A549 treated with AZD9567 at 1 μM for 4 hours (cell line): ENCODE data around the gene CIT. TPM values are rescaled to one million over a fixed set of nuclear protein-coding genes. Genes with fewer than 3 reads are reported as not detected.

Experiments
- total RNA-seq: library from RNA; stranded (reverse); fragments of 200-300 nt; extraction: Qiagen RNA extraction; gene quantifications from 5 replicates; pipeline ENCODE4 v1.2.3, GENCODE V29; 2022; ENCODE audit not compliant: insufficient read depth

Gene CIT
- 9.1 to 14.6 TPM (median 12.3 TPM) in 5 replicates for total RNA-seq

GRCh38 chr12:119876761-119877638 lies at the start of gene CIT:
TSS of gene CIT (minus strand) at chr12:119877320. CDS start at chr12:119876168, 1,152 bp downstream.

GRCh38 chr12:119667577-119668323 lies 209.4 kb downstream of the CIT start, which contains the start of gene PRKAB1:
TSS of gene PRKAB1 (plus strand) at chr12:119668133. CDS start at chr12:119668245, 112 bp downstream.

Other genes with a start within 250 kb of the CIT start
- 34.6 to 47.4 TPM (median 36.4 TPM) in 5 replicates for gene PRKAB1, start 209.2 kb downstream of the CIT start, total RNA-seq
- 2.1 to 5.7 TPM (median 4.7 TPM) in 5 replicates for gene BICDL1, start 111.9 kb upstream of the CIT start, total RNA-seq
- gene RAB35, start 239.4 kb upstream of the CIT start, total RNA-seq, result 79.9 to 87.6 TPM (median 81.6 TPM) in 5 replicates